ENCODE data around the gene NTSR1. TPM values are rescaled to one million over a fixed set of nuclear protein-coding genes. Genes with fewer than 3 reads are reported as not detected.

Gene NTSR1
- total and polyA plus RNA-seq, 2 of the 8 experiments (the other 6 are each of a cell fraction or from before 2014, with no cell fraction given) = 0.53 to 0.89 TPM

GRCh38 chr20:62743777-62744317 lies 35.2 kb downstream of the NTSR1 start (continued):
- TF ChIP-seq, protein P1, sequence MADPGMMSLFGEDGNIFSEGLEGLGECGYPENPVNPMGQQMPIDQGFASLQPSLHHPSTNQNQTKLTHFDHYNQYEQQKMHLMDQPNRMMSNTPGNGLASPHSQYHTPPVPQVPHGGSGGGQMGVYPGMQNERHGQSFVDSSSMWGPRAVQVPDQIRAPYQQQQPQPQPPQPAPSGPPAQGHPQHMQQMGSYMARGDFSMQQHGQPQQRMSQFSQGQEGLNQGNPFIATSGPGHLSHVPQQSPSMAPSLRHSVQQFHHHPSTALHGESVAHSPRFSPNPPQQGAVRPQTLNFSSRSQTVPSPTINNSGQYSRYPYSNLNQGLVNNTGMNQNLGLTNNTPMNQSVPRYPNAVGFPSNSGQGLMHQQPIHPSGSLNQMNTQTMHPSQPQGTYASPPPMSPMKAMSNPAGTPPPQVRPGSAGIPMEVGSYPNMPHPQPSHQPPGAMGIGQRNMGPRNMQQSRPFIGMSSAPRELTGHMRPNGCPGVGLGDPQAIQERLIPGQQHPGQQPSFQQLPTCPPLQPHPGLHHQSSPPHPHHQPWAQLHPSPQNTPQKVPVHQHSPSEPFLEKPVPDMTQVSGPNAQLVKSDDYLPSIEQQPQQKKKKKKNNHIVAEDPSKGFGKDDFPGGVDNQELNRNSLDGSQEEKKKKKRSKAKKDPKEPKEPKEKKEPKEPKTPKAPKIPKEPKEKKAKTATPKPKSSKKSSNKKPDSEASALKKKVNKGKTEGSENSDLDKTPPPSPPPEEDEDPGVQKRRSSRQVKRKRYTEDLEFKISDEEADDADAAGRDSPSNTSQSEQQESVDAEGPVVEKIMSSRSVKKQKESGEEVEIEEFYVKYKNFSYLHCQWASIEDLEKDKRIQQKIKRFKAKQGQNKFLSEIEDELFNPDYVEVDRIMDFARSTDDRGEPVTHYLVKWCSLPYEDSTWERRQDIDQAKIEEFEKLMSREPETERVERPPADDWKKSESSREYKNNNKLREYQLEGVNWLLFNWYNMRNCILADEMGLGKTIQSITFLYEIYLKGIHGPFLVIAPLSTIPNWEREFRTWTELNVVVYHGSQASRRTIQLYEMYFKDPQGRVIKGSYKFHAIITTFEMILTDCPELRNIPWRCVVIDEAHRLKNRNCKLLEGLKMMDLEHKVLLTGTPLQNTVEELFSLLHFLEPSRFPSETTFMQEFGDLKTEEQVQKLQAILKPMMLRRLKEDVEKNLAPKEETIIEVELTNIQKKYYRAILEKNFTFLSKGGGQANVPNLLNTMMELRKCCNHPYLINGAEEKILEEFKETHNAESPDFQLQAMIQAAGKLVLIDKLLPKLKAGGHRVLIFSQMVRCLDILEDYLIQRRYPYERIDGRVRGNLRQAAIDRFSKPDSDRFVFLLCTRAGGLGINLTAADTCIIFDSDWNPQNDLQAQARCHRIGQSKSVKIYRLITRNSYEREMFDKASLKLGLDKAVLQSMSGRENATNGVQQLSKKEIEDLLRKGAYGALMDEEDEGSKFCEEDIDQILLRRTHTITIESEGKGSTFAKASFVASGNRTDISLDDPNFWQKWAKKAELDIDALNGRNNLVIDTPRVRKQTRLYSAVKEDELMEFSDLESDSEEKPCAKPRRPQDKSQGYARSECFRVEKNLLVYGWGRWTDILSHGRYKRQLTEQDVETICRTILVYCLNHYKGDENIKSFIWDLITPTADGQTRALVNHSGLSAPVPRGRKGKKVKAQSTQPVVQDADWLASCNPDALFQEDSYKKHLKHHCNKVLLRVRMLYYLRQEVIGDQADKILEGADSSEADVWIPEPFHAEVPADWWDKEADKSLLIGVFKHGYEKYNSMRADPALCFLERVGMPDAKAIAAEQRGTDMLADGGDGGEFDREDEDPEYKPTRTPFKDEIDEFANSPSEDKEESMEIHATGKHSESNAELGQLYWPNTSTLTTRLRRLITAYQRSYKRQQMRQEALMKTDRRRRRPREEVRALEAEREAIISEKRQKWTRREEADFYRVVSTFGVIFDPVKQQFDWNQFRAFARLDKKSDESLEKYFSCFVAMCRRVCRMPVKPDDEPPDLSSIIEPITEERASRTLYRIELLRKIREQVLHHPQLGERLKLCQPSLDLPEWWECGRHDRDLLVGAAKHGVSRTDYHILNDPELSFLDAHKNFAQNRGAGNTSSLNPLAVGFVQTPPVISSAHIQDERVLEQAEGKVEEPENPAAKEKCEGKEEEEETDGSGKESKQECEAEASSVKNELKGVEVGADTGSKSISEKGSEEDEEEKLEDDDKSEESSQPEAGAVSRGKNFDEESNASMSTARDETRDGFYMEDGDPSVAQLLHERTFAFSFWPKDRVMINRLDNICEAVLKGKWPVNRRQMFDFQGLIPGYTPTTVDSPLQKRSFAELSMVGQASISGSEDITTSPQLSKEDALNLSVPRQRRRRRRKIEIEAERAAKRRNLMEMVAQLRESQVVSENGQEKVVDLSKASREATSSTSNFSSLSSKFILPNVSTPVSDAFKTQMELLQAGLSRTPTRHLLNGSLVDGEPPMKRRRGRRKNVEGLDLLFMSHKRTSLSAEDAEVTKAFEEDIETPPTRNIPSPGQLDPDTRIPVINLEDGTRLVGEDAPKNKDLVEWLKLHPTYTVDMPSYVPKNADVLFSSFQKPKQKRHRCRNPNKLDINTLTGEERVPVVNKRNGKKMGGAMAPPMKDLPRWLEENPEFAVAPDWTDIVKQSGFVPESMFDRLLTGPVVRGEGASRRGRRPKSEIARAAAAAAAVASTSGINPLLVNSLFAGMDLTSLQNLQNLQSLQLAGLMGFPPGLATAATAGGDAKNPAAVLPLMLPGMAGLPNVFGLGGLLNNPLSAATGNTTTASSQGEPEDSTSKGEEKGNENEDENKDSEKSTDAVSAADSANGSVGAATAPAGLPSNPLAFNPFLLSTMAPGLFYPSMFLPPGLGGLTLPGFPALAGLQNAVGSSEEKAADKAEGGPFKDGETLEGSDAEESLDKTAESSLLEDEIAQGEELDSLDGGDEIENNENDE (IDR thresholded peaks at IDR 0.05; ENCODE audit: insufficient replicate concordance, low read length) = no peak
- TF ChIP-seq NANOG (IDR thresholded peaks at IDR 0.05; ENCODE audit: insufficient read depth, low read depth, low read length, poor library complexity, severe bottlenecking) (no peak), BACH1 (IDR thresholded peaks at IDR 0.05; ENCODE audit: low read length) (no peak), CREB1 (IDR thresholded peaks at IDR 0.05) (no peak), RNF2 (IDR thresholded peaks at IDR 0.05; ENCODE audit: borderline replicate concordance, low read depth, low read length, missing control alignments, poor library complexity, severe bottlenecking) (no peak), GABPA (IDR thresholded peaks at IDR 0.05; ENCODE audit: borderline replicate concordance, insufficient read depth, low read length) (no peak), CBX8 (IDR thresholded peaks at IDR 0.05; ENCODE audit: borderline replicate concordance, low read depth, low read length) (no peak), CBX5 (IDR thresholded peaks at IDR 0.05; ENCODE audit: low read depth, low read length) (no peak), PHF8 (conservative IDR thresholded peaks at IDR 0.05; ENCODE audit: low read depth, low read length) (no peak), JUN (IDR thresholded peaks at IDR 0.05; ENCODE audit: low read depth, low read length) (no peak)
